ENCODE data around the gene SURF4.

GRCh38 chr9:133352635-133353340, 23.1 kb downstream of the SURF4 start:
- TF ChIP-seq KDM4B (CRISPR knock-in tag; IDR thresholded peaks at IDR 0.05) (no peak), TBX3 (IDR thresholded peaks at IDR 0.05; ENCODE audit: borderline replicate concordance) (no peak)
